Fibroblast of skin of left biceps (primary cell): ENCODE results near the gene JMJD1C.

ENCODE experiments used
- DNase-seq, 2 experiments: peaks; one replicate each; pipeline ENCODE4 v3.0.0-alpha.2; 2013; ENCODE audit warnings: low read depth in 2 of 2

JMJD1C gene

DNA sequence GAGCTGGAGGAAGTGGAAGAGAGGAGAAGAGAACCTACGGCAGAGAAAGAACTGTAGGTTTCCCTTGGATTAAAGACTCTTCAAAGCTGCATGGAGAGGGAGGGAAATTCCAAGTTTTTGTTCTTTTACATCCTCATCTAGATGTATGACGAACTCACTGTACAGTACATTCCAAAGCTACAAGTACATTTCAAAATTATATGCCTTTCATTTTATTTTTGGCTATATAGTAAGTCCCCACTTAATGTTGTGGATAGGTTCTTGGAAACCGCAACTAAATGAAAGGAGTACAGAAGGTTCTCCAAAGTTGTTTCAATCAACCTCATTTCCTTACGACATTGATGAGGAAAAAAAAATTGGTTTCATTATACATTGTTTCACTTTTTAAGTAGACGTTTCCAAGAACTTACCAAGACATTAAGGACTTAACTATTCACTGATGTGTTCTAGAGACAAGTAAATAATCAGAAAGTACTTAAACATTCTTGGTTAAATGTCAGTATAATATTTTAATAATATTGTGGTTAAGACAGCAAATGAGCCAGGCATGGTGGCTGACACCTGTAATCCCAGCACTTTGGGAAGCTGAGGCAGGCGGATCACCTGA is 16.1 kb upstream of the JMJD1C start:
- DNase-seq, result no peak

DNA sequence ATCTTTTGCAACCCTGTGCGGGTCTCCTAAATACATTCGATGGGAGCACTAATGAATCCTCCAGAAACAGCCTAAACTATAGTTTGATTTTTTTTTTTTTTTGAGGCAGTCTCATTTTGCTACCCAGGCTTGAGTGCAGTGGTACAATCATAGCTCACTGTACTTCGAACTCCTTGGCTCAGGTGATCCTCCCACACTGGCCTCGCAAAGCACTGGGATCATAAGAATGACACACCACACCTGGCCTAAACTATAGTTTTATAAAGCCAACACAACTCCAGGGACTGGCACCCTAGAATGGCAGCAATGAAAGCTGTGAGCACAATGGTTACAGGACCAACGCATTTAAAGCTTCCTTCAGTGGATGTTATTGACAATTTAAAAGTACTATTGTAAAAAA is 14.5 kb upstream of the JMJD1C start:
- no peak for DNase-seq

DNA sequence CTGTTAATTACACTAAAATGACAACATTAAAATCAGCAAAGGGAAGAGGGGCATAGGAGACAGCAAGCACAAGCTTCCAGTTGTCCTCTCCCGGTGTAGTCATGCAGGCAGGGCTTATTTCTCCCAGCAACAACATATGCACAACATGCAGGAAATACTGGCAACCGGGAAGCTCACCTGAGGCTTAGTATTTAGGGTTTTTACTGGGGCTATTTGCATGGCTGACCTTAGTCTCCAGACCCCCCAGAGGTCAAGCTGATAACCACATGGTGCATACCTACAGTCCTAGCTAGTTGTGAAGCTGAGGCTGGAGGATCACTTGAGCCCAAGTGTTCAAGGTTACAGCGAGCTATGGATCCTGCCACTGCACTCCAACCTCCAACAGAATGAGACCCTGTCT is 12.8 kb upstream of the JMJD1C start:
- no peak for DNase-seq

DNA sequence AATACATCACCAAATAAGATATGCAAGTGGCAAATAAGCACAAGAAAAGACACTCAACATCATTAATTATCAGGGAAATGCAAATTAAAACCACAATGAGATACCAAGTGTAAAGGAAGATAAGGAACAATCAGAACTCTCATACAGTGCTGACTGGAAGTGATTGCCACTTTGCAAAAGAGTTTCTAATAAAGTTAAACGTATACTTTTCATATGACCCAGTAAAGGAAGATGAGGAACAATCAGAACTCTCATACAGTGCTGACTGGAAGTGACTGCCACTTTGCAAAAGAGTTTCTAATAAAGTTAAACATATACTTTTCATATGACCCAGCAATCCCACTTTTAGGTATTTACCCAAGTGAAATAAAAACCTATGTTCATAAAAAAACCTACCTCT is 12.2 kb upstream of the JMJD1C start:
- DNase-seq, result no peak

DNA sequence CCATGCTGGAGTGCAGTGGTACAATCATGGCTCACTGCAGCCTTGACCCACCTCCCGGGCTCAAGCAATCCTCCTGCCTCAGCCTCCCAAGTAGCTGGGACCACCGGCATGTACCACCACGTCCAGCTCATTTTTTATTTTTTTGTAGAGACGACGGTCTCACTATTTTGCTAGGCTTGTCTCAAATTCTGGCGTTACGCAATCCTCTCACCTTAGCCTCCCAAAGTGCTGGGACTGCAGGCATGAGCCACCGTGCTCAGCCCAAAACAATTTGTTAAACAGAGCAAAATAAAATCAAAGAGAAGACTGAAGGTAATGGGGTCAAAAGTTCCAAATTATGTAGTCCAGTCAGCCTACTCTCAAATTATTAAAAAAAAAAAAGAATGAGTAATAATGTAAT is 8.7 kb upstream of the JMJD1C start:
- DNase-seq, result no peak

DNA sequence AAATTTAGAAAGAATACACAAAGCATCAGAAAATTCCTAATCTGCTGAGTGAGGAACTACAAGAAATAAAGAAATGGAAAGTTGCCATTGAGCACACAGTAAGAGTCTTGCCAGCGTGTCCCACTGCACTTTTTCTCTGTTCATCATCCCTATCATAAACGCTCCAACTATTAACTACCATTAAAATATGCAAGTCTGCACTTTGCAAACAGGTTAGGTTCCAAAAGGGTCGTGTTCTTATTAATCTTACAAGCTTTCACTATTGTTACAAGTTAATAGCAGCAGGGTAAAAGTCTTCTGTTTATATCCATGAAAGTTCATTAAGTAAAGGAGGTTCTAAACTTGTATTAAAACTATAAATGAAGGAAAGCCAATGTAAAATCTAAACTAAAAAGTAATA is 5.2 kb upstream of the JMJD1C start:
- DNase-seq, result no peak

DNA sequence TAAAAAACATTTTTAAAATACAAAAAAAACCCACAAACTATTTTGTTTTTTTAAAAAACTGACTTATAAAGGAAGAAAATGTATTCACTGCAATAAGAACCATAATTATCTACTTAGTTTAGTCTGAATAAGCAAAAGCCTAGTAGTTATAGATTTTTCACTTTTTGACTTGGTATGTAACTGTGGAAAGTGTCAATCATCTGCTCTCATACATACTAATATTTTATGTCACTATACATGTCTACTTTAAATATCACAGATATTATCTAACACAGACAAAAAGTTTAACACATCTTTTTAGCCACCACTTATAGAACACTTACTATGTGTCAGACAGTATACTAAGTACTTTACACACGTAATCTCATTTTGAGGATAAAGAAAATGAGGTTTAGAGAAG is 3.2 kb upstream of the JMJD1C start:
- DNase-seq, result no peak

DNA sequence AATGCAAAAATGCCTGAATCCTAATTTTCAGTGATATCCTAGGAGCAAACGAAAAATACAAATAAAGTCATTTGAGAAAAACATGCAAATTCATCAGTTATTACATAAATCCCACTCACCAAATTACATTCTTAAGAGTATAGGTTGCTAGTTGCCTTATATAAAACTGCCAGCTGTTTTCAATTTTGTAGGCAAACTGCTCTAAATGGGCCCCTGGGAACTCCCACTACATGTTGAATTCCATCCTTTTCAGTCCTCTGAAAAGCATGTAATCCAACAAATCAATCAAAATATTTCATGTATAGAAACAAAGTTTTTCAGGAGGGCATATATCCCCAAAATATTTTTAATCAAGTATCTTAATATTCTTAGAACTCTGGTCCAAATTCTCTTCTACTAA is 2.1 kb upstream of the JMJD1C start:
- DNase-seq, result peak; percentile 71 to 72

DNA sequence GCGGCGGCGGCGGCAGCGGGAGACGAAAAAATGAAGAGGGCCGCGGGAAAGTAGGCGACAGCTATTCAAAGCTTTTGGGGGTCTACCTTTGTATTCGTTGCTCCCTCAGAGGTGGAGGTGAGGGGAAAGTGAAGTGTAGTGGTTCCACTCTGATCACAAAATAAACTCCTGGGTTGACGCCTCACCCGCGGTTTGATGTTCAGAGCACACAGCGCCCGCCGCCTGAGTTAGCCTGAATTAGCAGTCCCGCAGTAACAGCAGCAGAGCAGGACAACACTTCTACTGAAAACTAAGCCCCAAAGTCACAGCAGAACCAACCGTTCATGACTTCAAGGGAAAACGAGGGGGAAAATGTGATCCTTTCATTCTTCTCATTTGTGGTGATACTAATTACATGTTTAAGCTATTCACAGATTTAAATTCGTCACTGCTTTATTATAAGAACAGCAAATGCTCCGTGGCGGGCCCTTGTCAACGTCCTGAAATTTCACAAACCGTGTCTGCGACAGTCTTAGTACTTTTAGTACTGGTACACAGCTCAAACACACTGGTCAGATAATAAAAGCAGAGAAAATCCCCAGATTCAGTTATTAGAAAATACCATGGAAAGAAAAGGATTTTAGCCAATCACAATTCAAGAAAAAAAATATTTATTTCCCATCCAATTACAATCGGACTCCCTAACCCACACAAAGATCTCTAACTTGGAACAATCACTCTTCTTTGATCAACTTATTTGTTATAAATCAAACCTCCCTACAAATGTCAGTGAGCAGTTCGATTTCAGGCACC is 563 bp upstream of the JMJD1C start:
- DNase-seq, result no peak

DNA sequence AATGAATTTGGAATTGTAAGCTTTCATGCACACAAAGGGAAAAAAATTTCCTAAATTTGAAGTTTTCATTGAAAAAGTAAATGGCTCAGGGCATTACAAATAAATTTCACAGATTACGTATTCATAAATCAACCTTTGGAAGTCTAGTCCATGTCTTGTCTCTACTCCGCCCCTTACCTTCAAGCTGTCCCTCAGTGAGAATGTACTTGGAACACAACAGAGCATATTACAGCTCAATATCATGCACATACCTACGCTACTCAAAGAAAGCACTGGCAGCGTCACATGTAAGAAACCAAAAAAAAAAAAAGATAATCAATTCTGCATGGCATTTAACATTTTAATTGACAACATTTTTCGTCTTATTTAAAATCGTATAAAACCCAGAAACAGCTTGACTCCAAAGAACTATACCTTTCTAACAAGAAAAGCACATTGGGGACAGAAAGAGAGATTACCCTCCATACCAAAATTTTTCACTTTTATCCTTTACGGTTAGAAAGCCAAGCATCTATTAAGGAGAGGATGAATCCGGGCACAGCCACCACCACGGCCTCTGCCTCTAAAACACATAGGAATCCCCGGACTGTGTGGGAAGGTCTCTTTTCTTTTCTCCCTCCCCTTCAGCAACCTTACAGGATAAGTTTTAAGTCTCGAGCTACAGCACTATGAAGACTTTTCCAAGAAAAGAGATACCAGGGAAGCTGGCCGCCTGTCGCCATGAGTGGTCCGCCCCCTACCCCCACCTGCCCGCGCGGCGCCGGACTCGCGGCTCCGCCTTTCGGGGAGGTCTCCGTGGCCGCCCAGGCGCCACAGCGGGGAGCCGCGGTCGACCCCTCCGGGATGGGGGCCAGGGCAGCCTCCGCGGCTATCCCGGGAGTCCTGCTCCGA is 1.1 kb downstream of the JMJD1C start:
- DNase-seq, result no peak

DNA sequence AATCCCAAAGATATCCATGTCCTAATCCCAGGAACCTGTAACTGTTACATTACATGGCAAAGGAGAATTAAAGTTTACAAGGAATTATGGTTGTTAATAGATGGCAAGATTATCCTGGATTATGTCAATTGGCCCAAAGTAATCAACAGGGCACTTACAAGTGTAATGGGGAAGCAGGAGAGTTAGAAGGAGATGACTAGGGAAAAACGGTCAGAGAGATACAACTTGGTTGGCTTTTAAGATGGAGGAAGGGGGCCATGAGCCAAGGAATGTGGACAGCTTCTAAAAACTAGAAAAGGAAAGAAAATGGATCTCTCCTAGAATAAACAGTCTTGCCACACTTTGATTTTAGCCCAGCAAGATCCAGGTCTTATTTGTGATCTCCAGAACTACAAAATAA is 3.3 kb downstream of the JMJD1C start:
- DNase-seq, result no peak

DNA sequence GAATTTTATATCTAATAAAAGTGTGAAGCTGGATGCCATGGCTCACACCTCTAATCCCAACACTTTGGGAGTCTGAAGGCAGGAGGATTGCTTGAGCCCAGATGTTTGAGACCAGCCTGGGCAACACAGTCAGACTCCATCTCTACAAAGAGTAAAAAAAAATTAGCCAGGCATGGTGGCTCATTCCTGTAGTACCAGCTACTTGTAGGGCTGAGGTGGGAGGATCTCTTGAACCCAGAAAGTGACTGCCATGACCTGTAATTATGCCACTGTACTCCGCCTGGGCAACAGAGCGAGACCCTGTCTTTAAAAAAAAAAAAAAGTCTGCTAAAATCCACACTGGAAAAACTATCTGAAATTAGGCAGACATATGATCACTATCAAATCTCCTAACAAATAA is 7.6 kb downstream of the JMJD1C start:
- no peak for DNase-seq

DNA sequence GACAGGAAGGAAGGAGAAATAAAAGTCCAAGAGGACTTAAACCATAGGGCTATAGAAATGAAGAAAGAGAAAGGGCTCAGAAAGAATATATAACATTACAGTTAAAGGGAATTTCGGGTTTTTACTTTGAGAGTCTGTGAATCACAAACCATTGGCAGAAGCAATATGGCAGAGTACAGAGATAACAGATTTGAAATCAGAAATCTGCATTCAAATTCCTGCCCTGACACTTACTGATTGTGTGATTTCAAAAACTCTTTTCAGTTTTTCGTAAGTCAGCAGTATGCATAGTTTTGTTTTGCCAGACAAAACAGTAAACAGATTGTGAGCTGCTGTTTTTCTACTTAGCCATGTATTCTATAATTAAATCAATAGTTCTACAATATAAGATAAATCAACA is 8.2 kb downstream of the JMJD1C start:
- no peak for DNase-seq

DNA sequence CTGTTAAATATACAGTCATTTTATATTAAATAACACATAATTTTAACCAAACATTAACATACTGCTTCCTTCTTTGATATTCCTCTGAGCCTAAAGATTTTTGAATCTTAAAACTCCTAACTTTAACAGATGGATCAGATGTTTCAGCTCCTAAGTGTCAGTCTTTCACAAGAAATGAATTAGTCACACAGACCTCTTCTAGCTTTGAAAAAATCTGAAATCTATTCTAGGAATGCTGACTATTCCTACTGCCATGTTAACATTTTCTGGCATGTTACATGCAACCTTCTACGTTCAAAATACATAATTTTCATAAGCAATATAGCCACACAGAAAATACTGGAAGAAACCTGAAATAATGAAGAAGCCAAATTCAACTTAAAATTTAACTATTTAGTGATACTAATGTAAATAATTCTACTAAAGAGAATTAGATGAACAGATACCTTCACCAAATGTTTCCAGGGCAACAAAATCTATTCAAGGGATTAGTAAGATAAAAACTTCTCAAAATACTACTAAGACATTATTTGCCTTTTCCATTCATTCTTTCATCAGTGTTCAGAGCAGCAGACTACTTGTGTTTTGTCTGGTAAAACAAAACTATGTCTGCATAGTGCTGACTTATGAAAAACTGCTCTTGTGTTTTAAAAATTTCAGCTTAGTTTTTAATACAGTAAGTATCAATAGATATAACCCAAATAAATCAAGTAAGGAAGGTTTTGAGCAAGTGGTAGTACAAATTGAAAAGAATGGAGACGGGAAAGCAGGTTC is 9.2 kb downstream of the JMJD1C start:
- DNase-seq, result peak; percentile 57 to 61

DNA sequence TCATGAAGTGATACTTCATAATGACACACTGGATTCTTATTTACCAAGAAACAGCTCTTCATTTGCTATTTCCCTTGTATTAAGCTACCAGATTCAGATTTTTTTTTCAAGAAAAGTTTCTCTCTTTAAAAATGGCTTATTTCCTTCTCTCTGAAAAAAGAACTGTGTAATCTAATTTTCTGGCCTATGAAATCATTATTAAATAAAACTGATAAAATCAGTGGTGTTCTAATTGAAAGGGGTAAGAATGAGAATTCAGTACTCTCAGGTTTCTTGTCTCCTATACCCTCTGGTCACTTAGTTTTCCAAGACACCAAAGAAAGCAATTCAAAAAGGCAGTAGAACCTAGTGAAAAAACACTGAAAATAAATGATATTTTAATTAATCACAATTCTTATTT is 10.3 kb downstream of the JMJD1C start:
- no peak for DNase-seq

DNA sequence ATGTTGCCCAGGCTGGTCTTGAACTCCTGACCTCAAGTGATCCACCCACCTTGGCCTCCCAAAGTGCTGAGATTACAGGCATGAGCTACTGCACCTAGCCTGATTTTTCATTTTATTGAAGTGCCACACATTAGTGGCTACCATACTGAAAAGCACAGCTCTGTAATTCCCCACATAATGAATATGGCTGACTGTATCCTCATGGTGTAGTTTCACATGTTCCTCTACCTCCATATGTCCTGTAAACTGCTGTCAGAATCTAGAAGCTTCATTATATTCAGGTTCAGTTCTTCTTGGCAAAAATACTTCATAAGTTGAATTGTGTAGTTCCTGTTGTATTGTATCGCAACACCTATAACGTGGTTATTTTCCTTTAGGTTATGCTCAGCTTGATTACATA is 11.1 kb downstream of the JMJD1C start:
- no peak for DNase-seq

DNA sequence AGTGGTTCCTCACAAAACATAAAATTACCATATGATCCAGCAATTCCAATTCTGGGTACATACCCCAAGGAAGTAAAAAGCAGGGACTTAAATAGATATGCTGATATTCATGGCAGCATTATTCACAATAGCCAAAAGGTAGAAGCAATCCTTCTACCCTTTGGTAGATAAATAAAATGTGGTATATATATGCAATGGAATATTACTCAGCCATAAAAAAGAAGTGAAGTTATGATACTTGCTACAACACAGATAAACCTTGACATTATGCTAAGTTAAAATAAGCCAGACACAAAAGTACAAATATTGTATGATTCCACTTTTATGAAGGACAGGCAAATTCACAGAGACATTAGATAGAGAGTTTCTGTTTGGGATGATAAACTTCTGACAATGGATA is 13.3 kb downstream of the JMJD1C start:
- DNase-seq, result no peak

DNA sequence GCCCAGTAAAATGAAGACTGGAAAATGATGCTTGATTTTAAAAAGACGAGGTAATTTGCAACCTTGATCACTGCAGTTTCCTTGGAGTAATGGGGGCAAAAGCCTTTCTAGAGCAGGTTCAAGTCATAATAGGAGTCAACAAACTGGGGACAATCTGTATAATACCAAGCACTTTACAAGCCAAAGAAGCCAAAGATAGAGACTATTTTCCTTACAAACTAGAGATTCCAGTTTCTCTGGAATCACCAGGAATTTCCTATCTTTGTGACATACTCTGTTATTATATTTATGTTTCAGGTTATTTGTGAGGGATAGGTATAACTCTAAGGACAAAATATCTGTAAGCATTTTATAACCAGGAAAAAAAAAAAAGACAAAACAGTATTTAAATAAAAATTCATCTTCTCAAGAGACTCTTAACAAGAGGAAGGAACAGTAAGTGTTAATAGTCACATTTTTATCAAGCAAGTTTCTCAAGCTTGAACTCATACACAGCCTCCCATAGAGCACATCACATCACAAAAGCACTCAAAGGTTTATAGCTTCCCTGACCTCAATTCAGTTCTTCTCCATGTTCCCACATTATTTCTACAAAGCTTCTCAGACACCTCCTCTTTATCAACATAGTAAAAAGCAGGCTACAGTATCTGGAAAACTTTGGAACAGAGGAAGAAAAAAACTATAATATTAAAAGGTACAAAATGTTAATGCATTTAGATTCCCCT is 18.9 kb downstream of the JMJD1C start:
- DNase-seq, result no peak

DNA sequence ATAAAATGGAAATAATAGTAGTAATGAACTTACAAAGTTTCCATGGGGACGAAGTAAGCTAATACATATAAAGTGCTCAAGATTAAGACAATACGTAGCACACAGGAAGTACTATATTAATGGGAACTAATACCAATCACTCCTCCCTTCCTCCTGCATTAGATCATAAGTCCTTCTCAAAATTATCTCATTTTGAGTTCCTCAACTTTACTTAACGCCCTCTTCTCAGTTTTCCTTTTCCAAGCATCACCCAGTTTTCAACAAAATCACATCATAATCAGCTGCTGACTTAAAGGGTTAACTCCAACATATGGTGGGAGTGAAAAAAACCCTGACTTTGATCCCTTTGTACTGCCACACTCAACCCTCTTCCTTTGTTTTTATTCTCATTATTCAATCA is 24.4 kb downstream of the JMJD1C start:
- DNase-seq, result no peak

DNA sequence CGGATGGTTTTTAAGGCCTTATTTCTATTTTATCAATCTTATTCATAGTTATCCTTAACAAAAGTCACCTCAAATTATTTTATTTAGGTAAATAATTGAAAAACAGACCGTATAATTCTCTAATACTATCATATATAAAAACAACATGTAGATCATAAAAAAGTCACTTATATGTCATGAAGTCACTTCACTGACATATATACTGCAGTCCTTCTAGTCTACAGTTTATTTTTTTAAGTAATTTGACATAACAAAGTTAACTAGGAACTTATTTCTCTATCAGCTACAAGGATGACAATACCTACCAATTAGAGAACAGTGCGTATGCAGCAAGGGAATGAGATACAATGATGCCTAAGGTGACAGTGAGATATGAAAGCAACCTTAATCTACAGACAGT is 26.2 kb downstream of the JMJD1C start:
- no peak for DNase-seq
